ENCODE data around the gene CHTOP.

GRCh38 chr1:153636312-153636711 lies 2.4 kb downstream of the CHTOP start:
- no peak for TF ChIP-seq CTCF (conservative IDR thresholded peaks at IDR 0.05; ENCODE audit: low read length)
- no peak for TF ChIP-seq EZH2phosphoT487 (IDR thresholded peaks at IDR 0.05; ENCODE audit: borderline replicate concordance, low read depth, low read length)

Measured in OCI-LY7 (cell line).